HG03354 (cell line): Measurements from ENCODE around the gene GATA1.

ENCODE experiments used
- ATAC-seq: cut with Tn5 transposase; IDR thresholded peaks from one replicate; pipeline ENCODE4 v1.9.1; 2021; ENCODE audit warnings: mild to moderate bottlenecking; ENCODE audit not compliant: unreplicated experiment, poor library complexity, severe bottlenecking

Gene GATA1

GRCh38 chrX:48782795-48783194, 3.6 kb upstream of the GATA1 start:
- no peak for ATAC-seq

- ATAC-seq: no peak
These were observed 1.7 kb upstream of the GATA1 start for GRCh38 chrX:48784726-48785125.

GRCh38 chrX:48785186-48785539, 1.2 kb upstream of the GATA1 start:
- ATAC-seq: no peak

- no peak for ATAC-seq
These were observed 713 bp upstream of the GATA1 start for GRCh38 chrX:48785540-48786214.

- ATAC-seq: no peak
These were observed 575 bp downstream of the GATA1 start for GRCh38 chrX:48786825-48787504.

GRCh38 chrX:48787505-48788443, 1.4 kb downstream of the GATA1 start:
- no peak for ATAC-seq

- ATAC-seq: no peak
These were observed 3.2 kb downstream of the GATA1 start for GRCh38 chrX:48789366-48790220.

- ATAC-seq: no peak
These were observed 4.1 kb downstream of the GATA1 start for GRCh38 chrX:48790477-48790876.

- no peak for ATAC-seq
These were observed 4.9 kb downstream of the GATA1 start for GRCh38 chrX:48791063-48791820.

- ATAC-seq: no peak
These were observed 5.8 kb downstream of the GATA1 start for GRCh38 chrX:48792219-48792618.

GRCh38 chrX:48793935-48794334, 7.5 kb downstream of the GATA1 start:
- ATAC-seq: no peak

GRCh38 chrX:48794340-48794910, 8.0 kb downstream of the GATA1 start:
- no peak for ATAC-seq

GRCh38 chrX:48794911-48795515, 8.6 kb downstream of the GATA1 start:
- ATAC-seq: no peak

- ATAC-seq: no peak
These were observed 11.9 kb downstream of the GATA1 start for GRCh38 chrX:48798318-48798717.

- no peak for ATAC-seq
These were observed 14.3 kb downstream of the GATA1 start for GRCh38 chrX:48800574-48801279.

GRCh38 chrX:48801280-48802088, 15.1 kb downstream of the GATA1 start, which contains the start of gene HDAC6:
TSS of gene HDAC6 (plus strand) at chrX:48802067. CDS start at chrX:48802693, 626 bp downstream.
- peak; percentile 89 for ATAC-seq
